T-helper 9 cell (primary cell): Measurements from ENCODE around the gene GLO1.

ENCODE experiments used
- DNase-seq: peaks from one replicate; pipeline ENCODE4 v3.0.0-alpha.2; 2020

Gene GLO1

DNA sequence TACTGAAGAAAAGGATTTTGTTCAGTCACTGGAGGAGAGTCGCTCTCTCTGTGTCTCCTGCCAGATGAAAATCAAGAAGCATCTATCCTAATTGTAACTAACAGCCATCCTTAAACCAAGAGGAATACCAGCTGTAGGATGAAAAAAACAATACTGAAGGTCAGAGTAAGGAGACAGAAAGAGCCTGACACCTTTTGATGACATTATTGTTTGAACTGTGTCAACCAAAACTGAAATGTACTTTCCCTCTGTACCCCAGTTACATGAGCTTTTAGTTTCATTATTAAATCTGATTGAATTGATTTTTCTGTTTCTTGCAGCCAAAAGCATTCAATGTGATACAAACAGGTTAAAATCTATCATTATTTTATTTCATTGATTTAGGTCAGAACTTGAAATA lies 46.0 kb downstream of the GLO1 start:
- no peak for DNase-seq

DNA sequence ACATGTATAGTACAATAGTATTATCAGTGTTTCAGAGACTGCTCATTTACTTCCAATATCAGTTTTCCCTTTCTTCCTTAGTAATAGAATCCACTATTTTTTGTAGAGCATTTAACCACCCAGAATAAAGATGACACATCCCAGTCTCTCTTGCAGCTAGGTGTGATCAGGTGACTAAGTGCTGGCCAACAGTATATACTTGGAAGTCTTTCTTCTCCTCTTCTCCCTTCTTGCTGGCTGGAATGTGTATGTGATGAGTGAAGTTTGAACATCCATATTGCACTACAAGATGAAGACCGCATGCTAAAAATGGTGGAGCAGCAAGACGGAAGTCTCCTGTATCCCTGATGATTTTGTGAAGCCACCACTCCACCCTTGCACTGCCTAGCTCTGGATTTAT lies 48.7 kb downstream of the GLO1 start:
- no peak for DNase-seq

DNA sequence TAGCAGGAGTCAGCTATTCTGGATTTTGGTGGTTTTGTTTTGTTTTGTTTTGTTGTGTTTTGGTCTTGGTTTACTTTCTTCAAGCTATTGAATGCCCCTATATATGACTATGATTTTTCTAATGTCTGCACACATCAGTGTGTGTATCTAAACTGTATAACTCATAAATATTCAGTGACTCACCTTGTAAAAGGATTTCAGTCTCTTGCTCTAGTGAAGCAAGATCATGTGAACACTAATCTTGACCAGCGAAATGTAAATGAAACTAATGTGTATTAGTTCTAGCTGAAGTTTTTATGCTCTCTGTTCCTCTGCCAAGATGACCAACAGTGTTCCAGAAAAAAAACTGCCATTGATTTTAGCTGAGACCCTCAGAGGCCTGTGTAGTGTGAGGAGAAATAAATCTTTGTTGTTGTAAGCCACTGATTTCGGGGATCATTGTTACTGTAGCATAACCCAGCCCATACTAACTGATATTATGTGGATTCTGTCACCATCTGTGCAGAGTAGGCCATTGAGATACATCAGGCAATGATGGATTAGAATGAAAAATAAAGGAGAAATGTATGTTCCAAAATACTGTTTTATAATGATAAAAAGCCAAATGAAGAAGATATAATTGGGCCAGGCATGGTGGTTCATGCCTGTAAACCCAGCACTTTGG lies 51.7 kb downstream of the GLO1 start:
- DNase-seq: no peak

DNA sequence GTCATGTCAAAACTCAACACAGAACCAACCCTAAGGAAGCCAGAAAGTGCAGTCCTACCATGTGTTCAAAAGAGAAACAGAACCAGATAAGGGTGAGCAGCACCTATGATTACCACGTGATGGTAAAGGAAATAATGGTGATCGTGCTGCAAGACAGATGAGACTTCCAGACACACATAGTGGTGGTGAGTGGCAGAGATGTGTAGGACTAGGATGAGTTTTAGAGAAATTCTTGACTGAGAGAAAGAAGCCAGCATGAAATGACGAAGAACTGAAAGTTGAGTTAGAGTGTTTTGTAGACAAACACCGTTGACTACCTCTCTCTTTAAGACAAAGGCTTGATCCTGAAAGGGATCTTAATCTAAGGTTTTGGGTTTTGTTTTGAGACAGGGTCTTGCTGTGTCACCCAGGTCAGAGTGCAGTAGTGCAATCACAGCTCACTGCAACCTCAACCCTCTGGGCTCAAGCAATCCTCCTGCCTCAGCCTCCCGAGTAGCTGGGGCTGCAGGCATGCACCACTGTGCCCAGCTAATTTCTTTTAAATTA lies 52.7 kb downstream of the GLO1 start:
- DNase-seq: no peak

DNA sequence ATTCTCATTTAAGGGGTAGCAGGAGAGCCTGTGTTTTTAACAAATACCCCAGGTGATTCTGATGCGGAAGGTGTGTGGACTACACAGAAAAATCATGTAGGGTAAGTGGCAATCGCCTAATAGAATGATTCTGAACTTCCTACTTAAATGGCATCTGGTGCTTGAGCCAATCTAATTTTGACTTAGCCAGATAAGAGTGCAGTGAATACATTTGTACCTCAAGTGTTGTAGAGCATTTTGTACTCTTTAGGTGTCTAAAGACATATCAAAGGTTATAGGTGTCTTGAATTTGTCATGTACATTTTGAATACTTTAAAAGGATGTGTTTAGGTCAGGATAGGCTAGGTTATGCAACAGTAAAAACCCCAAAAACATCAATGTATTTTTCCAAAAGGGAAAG lies 53.2 kb downstream of the GLO1 start:
- no peak for DNase-seq

DNA sequence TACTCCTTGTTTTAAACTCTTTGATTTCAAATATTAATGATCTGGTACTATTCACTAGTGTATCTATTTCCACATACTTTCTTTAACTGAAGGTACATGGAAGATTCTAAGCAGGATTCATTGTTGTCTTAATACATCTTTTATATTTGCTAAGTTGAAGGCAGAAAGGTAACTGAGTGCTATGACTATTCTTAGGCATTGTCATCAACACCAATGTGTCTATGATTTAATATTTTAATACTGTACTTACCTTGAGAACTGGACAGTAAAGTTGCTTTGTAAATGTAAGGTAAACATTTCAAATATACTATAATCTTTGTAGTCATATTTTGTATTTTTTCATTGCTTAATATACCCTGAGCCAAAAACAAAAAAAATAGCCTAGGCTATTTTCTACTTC lies 54.3 kb downstream of the GLO1 start:
- no peak for DNase-seq

DNA sequence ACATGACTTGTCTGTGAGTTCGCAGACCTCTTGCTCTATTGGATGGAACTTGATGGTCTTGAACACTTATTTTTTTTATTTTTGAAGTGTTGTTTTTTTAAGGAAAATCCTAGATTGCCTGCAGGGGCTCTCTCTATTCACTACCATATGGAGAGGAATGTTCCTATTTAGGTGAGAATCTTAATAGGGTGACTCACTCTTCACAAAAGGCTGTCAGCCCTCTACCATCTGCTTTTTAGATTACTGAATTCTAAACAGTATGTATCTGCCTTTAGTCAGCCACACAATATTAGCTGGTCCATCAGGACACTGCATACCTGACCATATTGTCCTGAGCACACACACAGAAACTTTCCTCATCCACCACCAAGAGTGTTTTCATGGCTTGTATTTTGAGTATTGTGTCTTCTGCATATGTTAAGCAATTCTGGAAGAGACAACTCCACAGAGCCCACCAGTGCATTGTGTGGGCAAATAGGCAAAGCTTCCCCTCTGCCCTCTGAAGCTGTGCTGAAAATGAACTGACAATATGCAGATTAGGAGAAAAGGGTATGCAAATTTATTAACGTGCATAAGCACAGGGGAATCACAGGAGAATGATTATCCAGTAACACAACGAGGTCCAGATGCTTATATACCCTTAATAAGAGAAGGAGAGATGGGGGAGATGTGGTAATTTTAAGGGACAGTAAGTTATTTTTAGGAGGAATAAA lies 56.6 kb downstream of the GLO1 start:
- no peak for DNase-seq

DNA sequence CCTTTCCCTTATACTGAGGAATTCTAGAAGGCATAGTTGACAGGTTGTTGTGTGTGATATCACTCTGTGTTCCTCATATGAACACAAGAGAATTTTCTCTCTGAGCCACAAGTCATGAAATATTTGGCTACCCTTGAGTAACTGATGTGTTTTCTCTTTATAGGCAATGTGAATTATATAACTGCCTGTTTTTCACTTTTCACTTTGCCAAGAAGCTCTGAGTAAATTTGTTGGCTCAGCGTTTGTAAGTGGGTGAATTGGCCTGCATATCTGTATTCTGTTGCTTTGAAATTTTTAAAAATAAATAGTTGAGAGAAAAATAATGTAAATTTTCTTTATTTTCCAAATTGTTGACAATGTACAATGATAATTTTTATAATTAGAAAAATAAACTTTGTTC lies 58.0 kb downstream of the GLO1 start:
- DNase-seq: no peak

DNA sequence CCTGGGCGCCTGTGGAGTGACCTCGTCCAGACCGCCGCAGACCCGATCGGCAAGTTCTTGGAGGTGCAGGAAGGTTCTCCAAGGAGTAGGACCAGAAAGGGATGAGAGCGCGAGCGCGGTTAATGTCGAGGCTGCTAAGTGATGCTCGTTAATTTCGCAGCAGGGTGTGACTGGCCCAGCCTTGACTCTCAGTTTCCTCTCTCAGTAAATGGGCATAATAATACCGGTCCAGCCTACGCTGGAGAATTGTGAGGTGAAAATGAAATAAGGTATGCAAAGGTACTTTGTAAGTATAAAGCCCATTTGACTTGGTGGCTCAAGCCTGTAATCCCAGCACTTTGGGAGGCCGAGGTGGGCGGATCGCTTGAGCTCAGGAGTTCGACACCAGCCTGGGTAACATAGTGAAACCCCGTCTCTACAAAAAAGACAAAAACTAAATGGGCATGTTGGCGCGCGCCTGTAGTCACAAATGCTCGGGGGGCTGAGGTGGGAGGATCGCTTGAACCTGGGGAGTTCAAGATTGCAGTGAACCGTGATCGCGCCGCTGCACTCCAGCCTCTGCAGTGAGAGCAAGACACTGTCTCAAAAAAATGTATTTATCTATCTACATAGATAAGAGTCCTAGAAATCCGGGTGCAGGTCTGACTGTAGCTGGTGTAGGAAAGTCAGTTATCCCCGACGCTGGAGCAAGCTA lies 62.6 kb downstream of the GLO1 start:
- no peak for DNase-seq

DNA sequence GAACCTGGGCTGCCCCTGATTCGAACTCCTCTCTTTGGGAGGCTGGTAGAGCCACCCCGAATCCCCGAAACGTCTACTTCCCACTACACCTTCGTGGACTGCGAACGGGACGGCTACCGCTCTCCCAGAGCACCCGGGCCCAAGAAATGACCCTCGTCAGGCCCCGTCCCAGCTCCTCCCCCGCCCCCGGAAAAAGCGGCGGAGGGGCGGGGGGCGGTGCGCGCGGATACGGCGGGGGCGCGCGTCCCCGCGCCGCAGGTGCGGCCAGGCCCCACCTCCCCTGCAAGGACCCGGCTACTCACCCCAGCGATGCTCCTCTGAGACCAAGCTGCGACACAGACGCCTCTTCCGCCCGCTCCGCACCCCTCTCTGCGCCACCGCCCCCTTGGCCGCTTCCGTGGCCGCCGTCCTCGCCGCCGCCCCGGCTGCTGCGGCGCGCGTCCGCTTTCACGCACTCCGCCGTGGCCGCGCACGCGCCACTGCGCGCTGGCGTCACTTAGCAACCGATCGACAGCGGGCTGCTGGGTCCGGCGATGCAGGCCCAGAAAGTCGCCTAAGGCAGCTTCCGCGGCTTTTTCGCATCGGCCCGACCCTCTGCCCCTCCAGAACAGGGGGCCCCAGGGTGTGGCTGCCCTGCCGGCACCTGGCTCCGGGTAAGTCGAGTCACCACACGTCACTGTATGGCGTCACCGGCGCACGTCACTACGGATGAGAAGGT lies 63.3 kb downstream of the GLO1 start, which contains the start of gene BTBD9:
Gene BTBD9 (minus strand): TSS at position 432 of the 718 bp plus-strand sequence.
- DNase-seq: peak; percentile 74

DNA sequence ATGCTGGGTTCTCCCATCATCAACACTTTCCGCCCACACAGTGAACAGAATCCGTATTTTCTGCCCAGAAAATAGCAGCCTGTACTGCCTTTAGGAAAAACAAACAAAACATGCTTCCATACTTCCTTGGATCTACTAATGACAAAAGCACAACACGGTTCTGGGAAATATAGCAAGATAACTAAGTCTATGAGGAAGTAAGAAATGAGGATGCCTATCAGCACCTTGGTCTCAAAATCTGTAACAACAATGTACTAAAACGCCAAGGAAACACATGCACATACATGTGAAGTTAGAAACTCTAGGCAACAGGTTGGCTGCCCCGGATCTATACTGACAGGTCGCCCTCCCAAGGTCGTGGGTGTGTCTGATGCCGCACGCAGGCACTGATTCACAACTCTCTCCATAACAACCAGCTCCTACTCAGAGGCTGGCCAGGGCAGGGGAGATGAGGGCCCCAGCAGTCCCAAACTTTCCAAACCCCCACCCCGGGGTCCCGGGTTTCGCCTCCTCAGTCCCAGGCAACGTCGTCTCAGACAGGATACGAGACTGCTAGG lies 63.9 kb downstream of the GLO1 start:
- peak; percentile 49 for DNase-seq

DNA sequence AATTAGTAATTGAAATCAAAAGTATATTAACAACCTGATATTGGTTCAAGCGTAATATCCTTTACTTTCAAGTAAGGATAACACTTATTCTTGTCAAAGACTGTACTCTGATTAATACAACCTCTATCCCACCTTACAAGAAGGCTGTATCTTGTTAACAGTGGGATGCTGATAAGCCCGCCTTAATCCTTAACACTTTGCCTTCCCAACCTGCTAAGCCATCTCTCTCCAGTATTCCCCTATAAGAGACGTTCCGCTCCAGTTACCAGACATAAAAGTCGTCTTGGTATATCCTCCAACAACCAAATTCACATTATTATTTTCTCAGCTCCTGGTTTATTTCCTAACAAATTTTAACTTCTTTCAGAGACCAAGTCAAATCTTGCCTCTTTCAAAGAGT lies 65.2 kb downstream of the GLO1 start:
- DNase-seq: no peak

DNA sequence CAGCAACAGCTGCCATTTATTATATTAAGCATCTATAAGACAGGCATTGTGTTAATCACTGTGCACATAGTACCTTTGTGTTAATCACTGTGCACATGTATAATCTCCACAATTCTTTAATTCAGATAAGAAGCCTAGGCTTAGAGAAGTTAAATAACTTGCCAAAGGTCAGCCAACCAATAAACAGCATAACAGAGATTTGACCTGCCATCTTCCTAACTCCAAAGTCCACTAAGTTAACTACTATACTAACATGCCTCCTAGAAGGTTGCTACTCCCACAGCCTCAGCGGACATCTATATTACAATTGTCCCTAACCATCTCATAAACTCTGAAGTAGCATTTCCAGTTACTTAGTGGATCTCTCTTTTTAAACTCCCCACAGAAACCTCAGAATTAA lies 66.9 kb downstream of the GLO1 start:
- DNase-seq: no peak

DNA sequence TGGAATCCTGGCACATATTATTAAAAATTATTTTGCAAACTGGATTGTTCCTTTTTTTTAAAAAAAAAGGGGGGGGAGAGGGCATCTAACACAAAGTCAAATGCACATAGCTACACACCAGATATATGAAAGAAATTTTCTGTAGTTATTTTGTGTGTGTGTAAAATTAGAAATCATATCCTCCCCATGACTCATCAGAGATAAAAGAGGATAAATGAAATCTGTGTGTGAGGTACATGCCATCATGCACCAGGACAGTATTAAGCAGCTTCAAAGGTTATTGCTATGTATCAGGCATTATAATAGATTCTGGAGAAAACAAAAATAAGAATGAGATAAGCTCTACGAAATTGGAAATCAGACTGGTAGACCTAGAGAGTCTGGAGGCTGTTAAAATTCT lies 68.4 kb downstream of the GLO1 start:
- DNase-seq: no peak

DNA sequence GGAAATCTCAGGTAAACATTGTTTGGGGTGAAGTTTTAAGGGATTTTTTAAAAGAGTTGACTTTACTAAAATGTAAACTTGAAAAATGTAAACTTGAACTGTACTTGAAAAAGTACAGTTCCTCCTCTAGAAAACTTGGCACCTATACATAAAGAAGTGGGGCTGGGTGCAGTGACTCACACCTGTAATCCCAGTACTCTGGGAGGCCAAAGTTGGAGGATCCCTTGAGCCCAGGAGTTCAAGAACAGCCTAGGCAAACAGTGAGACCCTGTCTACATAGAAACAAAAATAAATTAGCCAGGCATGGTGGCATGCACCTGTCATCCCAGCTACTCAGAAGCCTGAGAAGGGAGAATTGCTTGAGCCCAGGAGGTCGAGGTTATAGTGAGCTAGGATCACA lies 70.5 kb downstream of the GLO1 start:
- DNase-seq: no peak

DNA sequence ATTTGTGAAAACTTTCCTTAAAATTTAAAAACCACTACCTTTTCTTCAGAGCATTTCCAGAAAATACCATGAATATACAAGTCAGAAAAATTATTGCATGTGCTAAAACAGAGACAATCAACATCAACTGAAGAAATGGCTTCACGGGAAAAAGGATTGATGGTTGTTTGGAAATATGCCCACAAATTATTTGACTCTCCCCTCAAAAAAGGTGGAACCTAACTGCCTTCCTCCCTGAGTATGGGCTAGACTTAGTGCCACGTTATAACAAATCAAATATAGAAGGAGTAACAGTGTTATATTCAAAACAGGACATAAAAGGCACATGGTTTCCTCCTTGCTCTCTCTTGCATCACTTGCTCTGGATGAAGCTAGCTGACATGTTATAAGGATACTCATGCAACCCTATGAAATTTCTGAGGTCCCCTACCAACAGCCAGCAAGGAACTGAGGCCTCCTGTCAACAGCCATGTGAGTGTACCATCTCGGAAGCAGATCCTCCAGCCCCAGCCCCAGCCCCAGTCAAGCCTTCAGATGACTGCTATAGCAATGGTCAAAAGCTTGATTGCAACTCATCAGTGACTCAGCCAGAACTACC lies 71.7 kb downstream of the GLO1 start:
- DNase-seq: no peak
